CD14-positive monocyte (primary cell): Measurements from ENCODE around the gene ZNF385B. TPM values are rescaled to one million over a fixed set of nuclear protein-coding genes. Genes with fewer than 3 reads are reported as not detected.

ENCODE experiments used
- DNase-seq, 3 donors: peaks; one replicate each; pipeline ENCODE4 v3.0.0-alpha.2; 2011 to 2022
- H2AFZ ChIP-seq: 2 replicates; pipeline ENCODE4 v1.6.0; 2012; ENCODE audit warnings: mild to moderate bottlenecking, low read depth, low read length, inconsistent platforms; ENCODE audit not compliant: insufficient read depth, poor library complexity, severe bottlenecking
- H3K27ac ChIP-seq, 2 donors: 1 replicate in 1 of 2; 2 replicates in 1 of 2; pipeline ENCODE4 v1.5.1; 2012 to 2013; ENCODE audit warnings: low read length in 2 of 2, control low read depth in 1 of 2, inconsistent platforms in 1 of 2, low read depth in 1 of 2, mild to moderate bottlenecking in 1 of 2
- H3K27me3 ChIP-seq, 2 donors: one replicate each; pipeline versions ENCODE4 v1.6.0 to v1.6.1; 2011 to 2013; ENCODE audit warnings: low read length in 2 of 2; ENCODE audit not compliant: control insufficient read depth in 2 of 2, insufficient read depth in 2 of 2
- H3K36me3 ChIP-seq, 2 donors: replicated peaks in 1 of 2; 1 replicate in 1 of 2; 2 replicates in 1 of 2; pipeline versions ENCODE4 v1.5.1 to v1.6.1; 2012 to 2013; ENCODE audit warnings: low read length in 2 of 2, control low read depth in 1 of 2, inconsistent platforms in 1 of 2, mild to moderate bottlenecking in 1 of 2; ENCODE audit not compliant: insufficient read depth in 2 of 2, control insufficient read depth in 1 of 2
- H3K4me1 ChIP-seq, 2 donors: 1 replicate in 1 of 2; 2 replicates in 1 of 2; pipeline versions ENCODE4 v1.5.1 to v1.6.1; 2012 to 2013; ENCODE audit warnings: low read length in 2 of 2, control low read depth in 1 of 2, inconsistent platforms in 1 of 2, mild to moderate bottlenecking in 1 of 2, moderate library complexity in 1 of 2; ENCODE audit not compliant: insufficient read depth in 2 of 2, control insufficient read depth in 1 of 2
- H3K4me2 ChIP-seq: replicated peaks from 2 replicates; pipeline ENCODE3; 2012; ENCODE audit warnings: low read length, moderate library complexity, mild to moderate bottlenecking; ENCODE audit not compliant: poor library complexity, severe bottlenecking; ENCODE audit errors: extremely low read depth
- H3K4me3 ChIP-seq, 3 experiments: fragments of 200-600 bp in 1 of 3; sonication (generic) in 1 of 3; replicated peaks in 1 of 3; 1 replicate in 2 of 3; 2 replicates in 1 of 3; pipeline ENCODE4 v1.5.1; 2011 to 2013; ENCODE audit warnings: low read length in 3 of 3, mild to moderate bottlenecking in 3 of 3, control low read depth in 2 of 3, low read depth in 2 of 3, inconsistent platforms in 1 of 3, moderate library complexity in 1 of 3
- H3K79me2 ChIP-seq: 2 replicates; pipeline ENCODE4 v1.6.0; 2012; ENCODE audit warnings: mild to moderate bottlenecking, control low read depth, inconsistent platforms, low read length, moderate library complexity; ENCODE audit not compliant: insufficient read depth
- H3K9ac ChIP-seq: 2 replicates; pipeline ENCODE4 v1.6.0; 2017; ENCODE audit warnings: low read length, mild to moderate bottlenecking; ENCODE audit not compliant: insufficient read depth, poor library complexity, severe bottlenecking
- H3K9me3 ChIP-seq, 2 donors: replicated peaks in 1 of 2; 1 replicate in 1 of 2; 2 replicates in 1 of 2; pipeline versions ENCODE4 v1.5.1 to v1.6.1; 2012 to 2013; ENCODE audit warnings: low read length in 2 of 2, control low read depth in 1 of 2; ENCODE audit not compliant: control insufficient read depth in 1 of 2, insufficient read depth in 1 of 2
- H4K20me1 ChIP-seq: 2 replicates; pipeline ENCODE4 v1.6.0; 2012; ENCODE audit warnings: mild to moderate bottlenecking, low read length, control low read depth, moderate library complexity; ENCODE audit not compliant: insufficient read depth
- H3K27ac Mint-ChIP-seq, 7 donors: one replicate each; pipeline ENCODE4 v1.8.0; 2020; ENCODE audit warnings: mild to moderate bottlenecking in 7 of 7, mixed read lengths in 7 of 7, moderate library complexity in 6 of 7, inconsistent platforms in 2 of 7
- H3K27me3 Mint-ChIP-seq, 3 donors: one replicate each; pipeline ENCODE4 v1.8.0; 2021 to 2022; ENCODE audit warnings: low read depth in 3 of 3, mild to moderate bottlenecking in 3 of 3, mixed read lengths in 3 of 3, moderate library complexity in 3 of 3, inconsistent platforms in 1 of 3
- H3K36me3 Mint-ChIP-seq, 2 donors: one replicate each; pipeline ENCODE4 v1.8.0; 2020; ENCODE audit warnings: mixed read lengths in 2 of 2, inconsistent platforms in 1 of 2, mild to moderate bottlenecking in 1 of 2
- H3K4me1 Mint-ChIP-seq: one replicate; pipeline ENCODE4 v1.8.0; 2020; ENCODE audit warnings: mild to moderate bottlenecking, mixed read lengths
- H3K4me3 Mint-ChIP-seq, 2 donors: one replicate each; pipeline ENCODE4 v1.8.0; 2020; ENCODE audit warnings: mild to moderate bottlenecking in 2 of 2, mixed read lengths in 2 of 2, moderate library complexity in 1 of 2
- H3K9me3 Mint-ChIP-seq, 7 donors: one replicate each; pipeline ENCODE4 v1.8.0; 2020 to 2022; ENCODE audit warnings: mixed read lengths in 7 of 7, mild to moderate bottlenecking in 6 of 7, moderate library complexity in 6 of 7, inconsistent platforms in 2 of 7
- CTCF ChIP-seq: fragments of 200-600 bp; IDR thresholded peaks from one replicate; pipeline ENCODE4 v1.8.0; 2022; ENCODE audit warnings: antibody characterized with exemption, mild to moderate bottlenecking
- WGBS: methylation state at CpG from one replicate; pipeline ENCODE4 v1.1.5; 2013; ENCODE audit warnings: missing lambda C conversion rate; ENCODE audit not compliant: insufficient coverage; 5-methylcytosine and 5-hydroxymethylcytosine counted together
- intact Hi-C, 2 donors: fragments of 100-400 bp; cut with micrococcal nuclease; formaldehyde crosslinking; loops; one replicate each; pipeline versions ENCODE4 v1.15.0 to v1.15.1; 2023
- polyA plus RNA-seq, 3 donors: library from polyadenylated mRNA; depleted of rRNA in 1 of 3; unstranded in 2 of 3; stranded (reverse) in 1 of 3; fragments of 300-500 nt in 2 of 3; fragments of >200 nt in 1 of 3; fragmentation: Illumina TruSeq in 2 of 3; gene quantifications; 1 replicate in 2 of 3; 2 replicates in 1 of 3; pipeline ENCODE4 v1.2.3, GENCODE V29; 2012 to 2021

The ZNF385B gene
- polyA plus RNA-seq, 3 donors = not detected

- H3K4me2 ChIP-seq = no peak overlapping the region
- H3K27ac ChIP-seq = no peak overlapping the region
- no peaks in the 10 kb centered on the region for H3K4me1 ChIP-seq
- no peaks in the 10 kb centered on the region for H3K4me1 Mint-ChIP-seq
- H3K36me3 Mint-ChIP-seq = no peaks in the 10 kb centered on the region
- intact Hi-C loops = no loop called here
- H2AFZ ChIP-seq = no peak overlapping the region
- H3K9ac ChIP-seq = no peak overlapping the region
- no peaks in the 10 kb centered on the region for H3K36me3 ChIP-seq
- no peaks in the 10 kb centered on the region for H3K79me2 ChIP-seq
- no peak overlapping the region for H3K27ac Mint-ChIP-seq
- TF ChIP-seq CTCF = no peak
- H3K27me3 Mint-ChIP-seq = no peaks in the 10 kb centered on the region
- DNase-seq = no peak
- no peaks in the 10 kb centered on the region for H3K27me3 ChIP-seq
- no CpG with 5 or more reads among the region's 1 CpG for WGBS
- no peaks in the 10 kb centered on the region for H3K9me3 Mint-ChIP-seq
- H3K4me3 Mint-ChIP-seq = no peak overlapping the region
- H3K9me3 ChIP-seq = no peaks in the 10 kb centered on the region
- no peak overlapping the region for H3K4me3 ChIP-seq
- H4K20me1 ChIP-seq = no peaks in the 10 kb centered on the region
These were observed 112.2 kb downstream of the ZNF385B start for GRCh38 chr2:179749210-179749609.

GRCh38 chr2:179746981-179747380, 114.4 kb downstream of the ZNF385B start:
- Mint-ChIP-seq H3K4me3 (no peak overlapping the region), H3K27me3 (peaks cover 0 to 5% (median 0%) of the 10 kb centered on the region in 3 donors)
- WGBS = 100% methylated on average over 1 of the region's 5 CpGs

More at GRCh38 chr2:179746981-179747380, 114.4 kb downstream of the ZNF385B start:
- Mint-ChIP-seq H3K27ac (no peak overlapping the region), H3K9me3 (no peaks in the 10 kb centered on the region), H3K36me3 (no peaks in the 10 kb centered on the region), H3K4me1 (no peaks in the 10 kb centered on the region)
- intact Hi-C loops = no loop called here
- no peak for DNase-seq
- Histone ChIP-seq H3K36me3 (no peaks in the 10 kb centered on the region), H3K27me3 (no peaks in the 10 kb centered on the region), H3K27ac (no peak overlapping the region), H3K9ac (no peak overlapping the region), H3K9me3 (no peaks in the 10 kb centered on the region), H3K4me2 (no peak overlapping the region), H2AFZ (no peak overlapping the region), H3K4me3 (no peak overlapping the region), H3K79me2 (no peaks in the 10 kb centered on the region), H3K4me1 (no peaks in the 10 kb centered on the region), H4K20me1 (no peaks in the 10 kb centered on the region)
- no peak for TF ChIP-seq CTCF
